UCSD-AML1 (cell line): Measurements from ENCODE around the gene GSG1.
"Not testable (repeated sequence)": the region's sequence is repeated elsewhere in the genome, so short reads cannot be mapped to it uniquely, and the experiment has no call there.

ENCODE experiments used
- DNase-seq: peaks from one replicate; lab custom pipeline; 2025; ENCODE audit not compliant: unreplicated experiment; lab: John Stamatoyannopoulos, UW

The GSG1 gene

GRCh38 chr12:13093191-13093847, 10.1 kb downstream of the GSG1 start:
- DNase-seq = no peak

GRCh38 chr12:13091832-13092231, 11.6 kb downstream of the GSG1 start:
- no peak for DNase-seq

GRCh38 chr12:13090054-13090453, 13.4 kb downstream of the GSG1 start:
- no peak for DNase-seq

- DNase-seq = no peak
Measured at GRCh38 chr12:13088496-13088895, 15.0 kb downstream of the GSG1 start.

- no peak for DNase-seq
Measured at GRCh38 chr12:13087766-13088165, 15.7 kb downstream of the GSG1 start.

- no peak for DNase-seq
Measured at GRCh38 chr12:13085968-13086686, 17.3 kb downstream of the GSG1 start.

GRCh38 chr12:13084898-13085640, 18.4 kb downstream of the GSG1 start:
- DNase-seq = no peak

GRCh38 chr12:13083638-13084037, 19.8 kb downstream of the GSG1 start:
- not testable (repeated sequence) for DNase-seq

- DNase-seq = no peak
Measured at GRCh38 chr12:13082861-13083260, 20.6 kb downstream of the GSG1 start.

- no peak for DNase-seq
Measured at GRCh38 chr12:13080266-13080665, 23.2 kb downstream of the GSG1 start.

GRCh38 chr12:13079440-13079906, 24.0 kb downstream of the GSG1 start:
- no peak for DNase-seq

GRCh38 chr12:13075786-13076570, 27.5 kb downstream of the GSG1 start:
- no peak for DNase-seq

- no peak for DNase-seq
Measured at GRCh38 chr12:13075118-13075480, 28.4 kb downstream of the GSG1 start.

GRCh38 chr12:13074396-13075117, 28.9 kb downstream of the GSG1 start:
- DNase-seq = no peak

- DNase-seq = no peak
Measured at GRCh38 chr12:13073173-13073572, 30.3 kb downstream of the GSG1 start.

- DNase-seq = no peak
Measured at GRCh38 chr12:13071305-13072280, 31.9 kb downstream of the GSG1 start.

GRCh38 chr12:13069380-13069779, 34.1 kb downstream of the GSG1 start:
- DNase-seq = no peak

- DNase-seq = no peak
Measured at GRCh38 chr12:13067322-13067721, 36.1 kb downstream of the GSG1 start.

GRCh38 chr12:13066459-13066858, 37.0 kb downstream of the GSG1 start:
- DNase-seq = no peak
